ENCODE data around the gene C11orf65.
"Not testable (repeated sequence)": the region's sequence is repeated elsewhere in the genome, so short reads cannot be mapped to it uniquely, and the experiment has no call there.

The C11orf65 gene

DNA sequence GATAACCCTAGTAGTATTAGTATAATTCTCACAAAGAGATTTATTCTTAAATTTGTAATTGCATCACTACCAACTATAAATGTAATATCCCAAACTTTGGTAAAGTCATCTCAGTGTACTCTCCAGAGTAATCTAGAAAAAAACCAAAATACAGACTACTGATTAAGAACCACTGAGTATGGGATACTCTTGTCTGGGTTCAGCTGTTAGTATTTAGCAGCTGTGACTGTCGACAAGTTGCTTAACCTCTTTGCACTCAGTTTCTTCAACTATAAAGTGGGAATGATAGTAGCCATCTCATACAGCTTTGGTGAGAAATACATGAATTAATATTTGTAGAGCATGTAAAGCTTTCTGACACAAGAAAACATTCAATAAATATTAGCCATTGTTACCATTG is 35.3 kb downstream of the C11orf65 start:
- H3K27me3 ChIP-seq (ENCODE audit: insufficient read depth, poor library complexity, severe bottlenecking) = no peaks in the 10 kb centered on the region
- ATAC-seq (ENCODE audit: low read depth) = no peak
- no peaks in the 10 kb centered on the region for H3K9me3 ChIP-seq (ENCODE audit: severe bottlenecking)
- H3K4me3 ChIP-seq (ENCODE audit: severe bottlenecking) = no peak overlapping the region
- no peak overlapping the region for H3K27ac ChIP-seq (ENCODE audit: poor library complexity, severe bottlenecking)
- no peaks in the 10 kb centered on the region for H3K36me3 ChIP-seq (ENCODE audit: low read depth)
- H3K4me1 ChIP-seq (ENCODE audit: insufficient read depth, poor library complexity, severe bottlenecking) = no peaks in the 10 kb centered on the region
- no peak for DNase-seq (ENCODE audit: low spot score)
- TF ChIP-seq CTCF (IDR thresholded peaks at IDR 0.05; ENCODE audit: poor library complexity, severe bottlenecking) = no peak

DNA sequence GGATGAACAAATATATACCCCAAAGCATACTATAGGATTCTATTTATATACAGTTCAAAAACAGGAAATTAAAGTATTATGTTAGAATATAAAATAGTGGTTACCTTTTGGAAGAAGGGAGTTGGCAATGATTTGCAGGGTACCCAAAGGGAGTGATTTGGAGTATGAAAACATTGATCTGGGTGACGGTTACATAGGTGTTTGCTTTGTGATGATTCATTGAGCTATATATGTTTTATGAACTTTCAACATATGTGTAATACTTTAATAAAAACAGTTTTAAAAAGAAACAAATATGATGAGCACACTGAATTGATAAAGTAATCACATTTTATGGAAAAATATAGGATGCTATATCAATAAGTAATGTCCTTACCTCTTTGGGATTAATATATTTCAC is 36.0 kb downstream of the C11orf65 start:
- ATAC-seq (ENCODE audit: low read depth) = no peak
- no peaks in the 10 kb centered on the region for H3K4me1 ChIP-seq (ENCODE audit: insufficient read depth, poor library complexity, severe bottlenecking)
- H3K27ac ChIP-seq (ENCODE audit: poor library complexity, severe bottlenecking) = no peak overlapping the region
- DNase-seq (ENCODE audit: low spot score) = no peak
- H3K4me3 ChIP-seq (ENCODE audit: severe bottlenecking) = no peak overlapping the region
- TF ChIP-seq CTCF (IDR thresholded peaks at IDR 0.05; ENCODE audit: poor library complexity, severe bottlenecking) = no peak
- H3K27me3 ChIP-seq (ENCODE audit: insufficient read depth, poor library complexity, severe bottlenecking) = no peaks in the 10 kb centered on the region
- no peaks in the 10 kb centered on the region for H3K9me3 ChIP-seq (ENCODE audit: severe bottlenecking)
- no peaks in the 10 kb centered on the region for H3K36me3 ChIP-seq (ENCODE audit: low read depth)

DNA sequence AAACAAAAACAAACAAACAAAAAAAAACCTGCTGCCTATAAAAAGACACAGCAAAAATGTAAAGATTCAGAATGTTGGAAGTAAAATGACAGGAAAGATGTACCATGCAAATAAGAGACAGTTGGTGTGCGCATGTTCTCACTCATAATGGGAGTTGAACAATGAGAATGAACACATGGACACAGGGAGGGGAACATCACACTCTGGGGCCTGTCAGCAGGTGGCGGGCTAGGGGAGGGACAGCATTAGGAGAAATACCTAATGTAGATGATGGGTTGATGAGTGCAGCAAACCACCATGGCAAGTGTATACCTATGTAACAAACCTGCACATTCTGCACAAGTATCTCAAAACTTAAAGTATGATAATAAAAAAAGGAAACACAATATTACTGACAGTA is 49.8 kb downstream of the C11orf65 start:
- H3K27me3 ChIP-seq (ENCODE audit: insufficient read depth, poor library complexity, severe bottlenecking); H3K4me1 ChIP-seq (ENCODE audit: insufficient read depth, poor library complexity, severe bottlenecking); H3K9me3 ChIP-seq (ENCODE audit: severe bottlenecking); H3K36me3 ChIP-seq (ENCODE audit: low read depth); H3K27ac ChIP-seq (ENCODE audit: poor library complexity, severe bottlenecking); DNase-seq (ENCODE audit: low spot score); H3K4me3 ChIP-seq (ENCODE audit: severe bottlenecking): not testable (repeated sequence)
- TF ChIP-seq CTCF (IDR thresholded peaks at IDR 0.05; ENCODE audit: poor library complexity, severe bottlenecking) = peak; percentile 51
- ATAC-seq (ENCODE audit: low read depth) = peak; percentile 38; the same call in 1 of the 3 replicates

- Histone ChIP-seq H3K4me3 (ENCODE audit: severe bottlenecking) (no peak overlapping the region), H3K36me3 (ENCODE audit: low read depth) (no peaks in the 10 kb centered on the region)
- no peak for ATAC-seq (ENCODE audit: low read depth)
Observed at GRCh38 chr11:108414958-108415357, 52.4 kb downstream of the C11orf65 start.

GRCh38 chr11:108405706-108406105 is 61.6 kb downstream of the C11orf65 start:
- Histone ChIP-seq H3K27me3 (ENCODE audit: insufficient read depth, poor library complexity, severe bottlenecking) (no peaks in the 10 kb centered on the region), H3K36me3 (ENCODE audit: low read depth) (no peaks in the 10 kb centered on the region), H3K4me1 (ENCODE audit: insufficient read depth, poor library complexity, severe bottlenecking) (no peaks in the 10 kb centered on the region), H3K4me3 (ENCODE audit: severe bottlenecking) (no peak overlapping the region), H3K9me3 (ENCODE audit: severe bottlenecking) (no peaks in the 10 kb centered on the region), H3K27ac (ENCODE audit: poor library complexity, severe bottlenecking) (no peak overlapping the region)
- ATAC-seq (ENCODE audit: low read depth) = no peak
- no peak for TF ChIP-seq CTCF (IDR thresholded peaks at IDR 0.05; ENCODE audit: poor library complexity, severe bottlenecking)
- no peak for DNase-seq (ENCODE audit: low spot score)

More at GRCh38 chr11:108414958-108415357, 52.4 kb downstream of the C11orf65 start:
- H3K27ac ChIP-seq (ENCODE audit: poor library complexity, severe bottlenecking) = no peak overlapping the region
- TF ChIP-seq CTCF (IDR thresholded peaks at IDR 0.05; ENCODE audit: poor library complexity, severe bottlenecking) = no peak
- no peaks in the 10 kb centered on the region for H3K27me3 ChIP-seq (ENCODE audit: insufficient read depth, poor library complexity, severe bottlenecking)
- no peak for DNase-seq (ENCODE audit: low spot score)
- H3K9me3 ChIP-seq (ENCODE audit: severe bottlenecking) = no peaks in the 10 kb centered on the region
- no peaks in the 10 kb centered on the region for H3K4me1 ChIP-seq (ENCODE audit: insufficient read depth, poor library complexity, severe bottlenecking)

All from RWPE2 (cell line).